Parathyroid adenoma (tissue), 2 donors: ENCODE results near the gene PLPP6.

Experiments used
- H2AFZ ChIP-seq: fragments of 300-600 bp; sonication (generic); one replicate; pipeline ENCODE4 v1.7.0; 2017; ENCODE audit warnings: antibody characterized with exemption, mild to moderate bottlenecking
- H3K27ac ChIP-seq: fragments of 300-600 bp; sonication (generic); one replicate; pipeline ENCODE4 v1.7.0; 2017
- H3K27me3 ChIP-seq: fragments of 300-600 bp; sonication (generic); one replicate; pipeline ENCODE4 v1.7.0; 2017; ENCODE audit warnings: low read length; ENCODE audit not compliant: control insufficient read depth, insufficient read depth
- H3K36me3 ChIP-seq: fragments of 300-600 bp; sonication (generic); one replicate; pipeline ENCODE4 v1.7.0; 2017; ENCODE audit warnings: low read length; ENCODE audit not compliant: control insufficient read depth, insufficient read depth
- H3K4me1 ChIP-seq: fragments of 300-600 bp; sonication (generic); one replicate; pipeline ENCODE4 v1.7.0; 2017; ENCODE audit warnings: control low read depth
- H3K4me2 ChIP-seq: fragments of 300-600 bp; sonication (generic); one replicate; pipeline ENCODE4 v1.7.0; 2017; ENCODE audit warnings: low read length
- H3K4me3 ChIP-seq: fragments of 300-600 bp; sonication (generic); one replicate; pipeline ENCODE4 v1.7.0; 2017; ENCODE audit warnings: low read depth, low read length
- H3K79me2 ChIP-seq: fragments of 300-600 bp; sonication (generic); one replicate; pipeline ENCODE4 v1.7.0; 2017; ENCODE audit warnings: control low read depth
- H3K9ac ChIP-seq: fragments of 300-600 bp; sonication (generic); one replicate; pipeline ENCODE4 v1.7.0; 2017; ENCODE audit warnings: mild to moderate bottlenecking
- H3K9me3 ChIP-seq: fragments of 300-600 bp; sonication (generic); one replicate; pipeline ENCODE4 v1.7.0; 2017; ENCODE audit warnings: low read length; ENCODE audit not compliant: control insufficient read depth
- CTCF ChIP-seq: fragments of 300-600 bp; sonication (generic); IDR thresholded peaks from one replicate; pipeline ENCODE4 v1.7.0; 2017; ENCODE audit warnings: antibody characterized with exemption, mild to moderate bottlenecking
- donor health status: primary hyperparathyroidism.

PLPP6 gene

GRCh38 chr9:4706021-4706420, 43.9 kb downstream of the PLPP6 start:
- Histone ChIP-seq H3K4me2 (no peak overlapping the region), H3K79me2 (no peaks in the 10 kb centered on the region), H3K9me3 (no peaks in the 10 kb centered on the region), H3K27me3 (no peaks in the 10 kb centered on the region), H3K27ac (no peak overlapping the region), H3K9ac (no peak overlapping the region), H2AFZ (no peak overlapping the region), H3K4me1 (no peaks in the 10 kb centered on the region), H3K4me3 (no peak overlapping the region), H3K36me3 (no peaks in the 10 kb centered on the region)
- TF ChIP-seq CTCF: no peak

- H3K27me3 ChIP-seq: no peaks in the 10 kb centered on the region
Observed at GRCh38 chr9:4706971-4707622, 45.0 kb downstream of the PLPP6 start.

GRCh38 chr9:4709380-4709779, 47.3 kb downstream of the PLPP6 start:
- no peak for TF ChIP-seq CTCF
- H2AFZ ChIP-seq: no peak overlapping the region
- H3K4me1 ChIP-seq: no peaks in the 10 kb centered on the region
- no peaks in the 10 kb centered on the region for H3K79me2 ChIP-seq
- H3K27me3 ChIP-seq: no peaks in the 10 kb centered on the region
- no peak overlapping the region for H3K27ac ChIP-seq
- H3K4me3 ChIP-seq: no peak overlapping the region
- no peak overlapping the region for H3K4me2 ChIP-seq
- H3K36me3 ChIP-seq: no peaks in the 10 kb centered on the region
- H3K9ac ChIP-seq: no peak overlapping the region
- no peaks in the 10 kb centered on the region for H3K9me3 ChIP-seq

More at GRCh38 chr9:4706971-4707622, 45.0 kb downstream of the PLPP6 start:
- Histone ChIP-seq H3K4me3 (no peak overlapping the region), H3K4me2 (no peak overlapping the region), H3K27ac (no peak overlapping the region), H3K9ac (no peak overlapping the region), H3K9me3 (no peaks in the 10 kb centered on the region), H2AFZ (no peak overlapping the region), H3K36me3 (no peaks in the 10 kb centered on the region), H3K4me1 (no peaks in the 10 kb centered on the region), H3K79me2 (no peaks in the 10 kb centered on the region)
- TF ChIP-seq CTCF: no peak

GRCh38 chr9:4713849-4714248, 51.8 kb downstream of the PLPP6 start:
- Histone ChIP-seq H3K9ac (no peak overlapping the region), H3K79me2 (no peaks in the 10 kb centered on the region), H2AFZ (no peak overlapping the region), H3K36me3 (no peaks in the 10 kb centered on the region), H3K4me3 (no peak overlapping the region), H3K4me2 (no peak overlapping the region), H3K9me3 (no peaks in the 10 kb centered on the region), H3K27ac (no peak overlapping the region), H3K4me1 (no peaks in the 10 kb centered on the region), H3K27me3 (no peaks in the 10 kb centered on the region)
- no peak for TF ChIP-seq CTCF
